ENCODE results near the gene FAT4.

DNA sequence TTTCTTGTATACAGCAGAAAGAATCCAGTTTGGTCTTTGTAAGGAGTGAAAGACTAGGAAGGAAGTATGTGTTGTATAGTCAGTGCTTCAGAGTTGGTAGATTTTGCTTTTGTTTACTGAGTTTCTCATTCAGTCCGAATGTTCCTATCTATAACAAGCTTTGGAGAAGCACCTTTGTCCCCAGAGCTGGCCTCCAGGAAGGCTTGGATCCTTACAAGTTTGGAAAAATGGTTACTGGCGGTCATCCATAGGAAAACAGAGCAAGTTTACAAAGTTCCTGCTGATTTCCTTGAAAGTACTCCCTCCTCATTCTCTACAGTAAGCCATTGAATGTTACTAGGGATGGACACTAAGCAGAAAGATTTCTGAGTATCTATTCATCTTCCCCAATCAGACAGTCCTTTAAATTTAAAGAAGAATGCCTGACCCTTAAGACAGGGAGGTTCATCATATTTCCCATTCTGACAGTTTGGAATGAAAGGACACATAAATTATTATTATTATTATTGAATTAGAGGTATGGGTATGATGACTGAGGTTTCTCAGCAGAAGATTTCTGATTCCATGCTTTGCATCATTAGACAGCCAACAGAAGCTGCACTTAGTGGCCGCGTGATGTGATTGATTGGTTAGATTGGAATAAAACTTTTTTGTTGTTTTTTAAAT, 35.8 kb downstream of the FAT4 start:
- no peak for TF ChIP-seq CTCF (IDR thresholded peaks at IDR 0.05)
- no peak for TF ChIP-seq EZH2 (IDR thresholded peaks at IDR 0.05; ENCODE audit: borderline replicate concordance, insufficient read depth, low read depth, low read length, poor library complexity, severe bottlenecking)

Data from B cell (primary cell).